Neural cell (in vitro differentiated cells): ENCODE measurements around the gene IGF2BP3. TPM values are rescaled to one million over a fixed set of nuclear protein-coding genes. Genes with fewer than 3 reads are reported as not detected.

Experiments
- H2AFZ ChIP-seq: fragments of 200-600, 300-800 bp; sonication (generic), shearing (Covaris generic); 2 replicates; pipeline ENCODE4 v1.6.0; 2014; ENCODE audit warnings: low read depth, mild to moderate bottlenecking, antibody characterized with exemption, low read length, moderate library complexity
- H3F3A ChIP-seq: fragments of 200-600 bp; shearing (Covaris generic); 2 replicates; pipeline ENCODE4 v1.6.1; 2016; ENCODE audit warnings: mild to moderate bottlenecking, moderate library complexity, mixed read lengths, antibody characterized with exemption, low read length; ENCODE audit not compliant: insufficient read depth, poor library complexity, severe bottlenecking
- H3K27ac ChIP-seq: fragments of 200-600, 300-800 bp; sonication (generic), shearing (Covaris generic); 2 replicates; pipeline ENCODE4 v1.5.1; 2014; ENCODE audit warnings: mild to moderate bottlenecking, low read length, moderate library complexity
- H3K27me3 ChIP-seq: fragments of 300-800, 200-600 bp; sonication (generic), shearing (Covaris generic); 2 replicates; pipeline ENCODE4 v1.6.0; 2014; ENCODE audit warnings: mild to moderate bottlenecking, low read depth, low read length, moderate library complexity; ENCODE audit not compliant: insufficient read depth
- H3K36me3 ChIP-seq: fragments of 300-800, 200-600 bp; sonication (generic), shearing (Covaris generic); 2 replicates; pipeline ENCODE4 v1.5.1; 2014; ENCODE audit warnings: mild to moderate bottlenecking, antibody characterized with exemption, low read length, moderate library complexity; ENCODE audit not compliant: insufficient read depth
- H3K4me2 ChIP-seq: fragments of 300-800, 200-600 bp; sonication (generic), shearing (Covaris generic); 2 replicates; pipeline ENCODE4 v1.6.0; 2014; ENCODE audit warnings: mild to moderate bottlenecking, low read length
- H3K4me3 ChIP-seq: fragments of 300-800, 200-600 bp; sonication (generic), shearing (Covaris generic); 2 replicates; pipeline ENCODE4 v1.5.1; 2014; ENCODE audit warnings: mild to moderate bottlenecking, low read length, moderate library complexity
- H3K79me2 ChIP-seq: fragments of 200-600 bp; shearing (Covaris generic); replicated peaks from 2 replicates; pipeline ENCODE4 v1.6.0; 2014; ENCODE audit warnings: mild to moderate bottlenecking, low read length, moderate library complexity; ENCODE audit not compliant: insufficient read depth
- H3K9ac ChIP-seq: fragments of 300-800, 200-600 bp; sonication (generic), shearing (Covaris generic); 2 replicates; pipeline ENCODE4 v1.6.1; 2016; ENCODE audit warnings: mild to moderate bottlenecking, low read length, mixed read lengths
- H3K9me2 ChIP-seq: fragments of 200-600 bp; shearing (Covaris generic); 2 replicates; pipeline ENCODE4 v1.6.1; 2016; ENCODE audit warnings: mild to moderate bottlenecking, low read length, mixed read lengths; ENCODE audit not compliant: insufficient read depth
- H3K9me3 ChIP-seq: fragments of 200-600, 300-800 bp; sonication (generic), shearing (Covaris generic); 2 replicates; pipeline ENCODE4 v1.6.1; 2016; ENCODE audit warnings: mild to moderate bottlenecking, mixed run types, low read length, moderate library complexity, mixed read lengths
- H4K20me1 ChIP-seq: fragments of 200-600 bp; shearing (Covaris generic); 2 replicates; pipeline ENCODE4 v1.6.1; 2016; ENCODE audit warnings: mild to moderate bottlenecking, mixed run types; ENCODE audit not compliant: insufficient read depth
- CTCF ChIP-seq: fragments of 450-650 bp; IDR thresholded peaks from 2 replicates; pipeline ENCODE4 v1.5.1; 2014; ENCODE audit warnings: antibody characterized with exemption, mild to moderate bottlenecking, moderate library complexity; ENCODE audit not compliant: poor library complexity, severe bottlenecking
- EP300 ChIP-seq: fragments of 450-650 bp; conservative IDR thresholded peaks from 2 replicates; pipeline ENCODE4 v1.6.1; 2014; ENCODE audit warnings: antibody characterized with exemption, mild to moderate bottlenecking, moderate library complexity; ENCODE audit not compliant: poor library complexity, severe bottlenecking
- EZH2 ChIP-seq: fragments of 200-600, 300-800 bp; shearing (Covaris generic), sonication (generic); IDR thresholded peaks from 2 replicates; pipeline ENCODE4 v1.6.1; 2014; ENCODE audit warnings: antibody characterized with exemption, low read length, borderline replicate concordance, mild to moderate bottlenecking; ENCODE audit not compliant: insufficient read depth, poor library complexity, severe bottlenecking
- MXI1 ChIP-seq: fragments of 450-650 bp; conservative IDR thresholded peaks from 2 replicates; pipeline ENCODE4 v1.6.1; 2014; ENCODE audit warnings: antibody characterized with exemption, mild to moderate bottlenecking; ENCODE audit not compliant: poor library complexity, severe bottlenecking
- RAD21 ChIP-seq: fragments of 450-650 bp; conservative IDR thresholded peaks from 2 replicates; pipeline ENCODE4 v1.6.1; 2014; ENCODE audit warnings: antibody characterized with exemption, mild to moderate bottlenecking, moderate library complexity
- polyA plus RNA-seq: library from polyadenylated mRNA; depleted of rRNA; stranded (reverse); fragments of >200 nt; gene quantifications from 2 replicates; pipeline ENCODE4 v1.2.3, GENCODE V29; 2014
- TF ChIP-seq, protein P1 (sequence below): IDR thresholded peaks from 2 replicates; pipeline ENCODE4 v1.6.1; 2012; ENCODE audit warnings: borderline replicate concordance

IGF2BP3 gene
- polyA plus RNA-seq, 1 donor from 2014 or later: 29.6 TPM

- no peak overlapping the region for H3K27ac ChIP-seq
- H3K4me2 ChIP-seq: no peak overlapping the region
- no peaks in the 10 kb centered on the region for H3K27me3 ChIP-seq
- H3K9me3 ChIP-seq: no peaks in the 10 kb centered on the region
- H2AFZ ChIP-seq: no peak overlapping the region
- peaks cover 79% of the 10 kb centered on the region for H3K79me2 ChIP-seq
- no peaks in the 10 kb centered on the region for H4K20me1 ChIP-seq
- no peak overlapping the region for H3K4me3 ChIP-seq
- no peak for TF ChIP-seq RAD21
- TF ChIP-seq EZH2: no peak
- TF ChIP-seq, protein P1, sequence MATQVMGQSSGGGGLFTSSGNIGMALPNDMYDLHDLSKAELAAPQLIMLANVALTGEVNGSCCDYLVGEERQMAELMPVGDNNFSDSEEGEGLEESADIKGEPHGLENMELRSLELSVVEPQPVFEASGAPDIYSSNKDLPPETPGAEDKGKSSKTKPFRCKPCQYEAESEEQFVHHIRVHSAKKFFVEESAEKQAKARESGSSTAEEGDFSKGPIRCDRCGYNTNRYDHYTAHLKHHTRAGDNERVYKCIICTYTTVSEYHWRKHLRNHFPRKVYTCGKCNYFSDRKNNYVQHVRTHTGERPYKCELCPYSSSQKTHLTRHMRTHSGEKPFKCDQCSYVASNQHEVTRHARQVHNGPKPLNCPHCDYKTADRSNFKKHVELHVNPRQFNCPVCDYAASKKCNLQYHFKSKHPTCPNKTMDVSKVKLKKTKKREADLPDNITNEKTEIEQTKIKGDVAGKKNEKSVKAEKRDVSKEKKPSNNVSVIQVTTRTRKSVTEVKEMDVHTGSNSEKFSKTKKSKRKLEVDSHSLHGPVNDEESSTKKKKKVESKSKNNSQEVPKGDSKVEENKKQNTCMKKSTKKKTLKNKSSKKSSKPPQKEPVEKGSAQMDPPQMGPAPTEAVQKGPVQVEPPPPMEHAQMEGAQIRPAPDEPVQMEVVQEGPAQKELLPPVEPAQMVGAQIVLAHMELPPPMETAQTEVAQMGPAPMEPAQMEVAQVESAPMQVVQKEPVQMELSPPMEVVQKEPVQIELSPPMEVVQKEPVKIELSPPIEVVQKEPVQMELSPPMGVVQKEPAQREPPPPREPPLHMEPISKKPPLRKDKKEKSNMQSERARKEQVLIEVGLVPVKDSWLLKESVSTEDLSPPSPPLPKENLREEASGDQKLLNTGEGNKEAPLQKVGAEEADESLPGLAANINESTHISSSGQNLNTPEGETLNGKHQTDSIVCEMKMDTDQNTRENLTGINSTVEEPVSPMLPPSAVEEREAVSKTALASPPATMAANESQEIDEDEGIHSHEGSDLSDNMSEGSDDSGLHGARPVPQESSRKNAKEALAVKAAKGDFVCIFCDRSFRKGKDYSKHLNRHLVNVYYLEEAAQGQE: no peak
- no peak overlapping the region for H3K9ac ChIP-seq
- H3K9me2 ChIP-seq: no peaks in the 10 kb centered on the region
- H3K36me3 ChIP-seq: no peaks in the 10 kb centered on the region
- no peaks in the 10 kb centered on the region for H3F3A ChIP-seq
Measured at GRCh38 chr7:23438171-23438570, 32.1 kb downstream of the IGF2BP3 start.

GRCh38 chr7:23434147-23434917 is 36.0 kb downstream of the IGF2BP3 start:
- Histone ChIP-seq H3K9me2 (no peaks in the 10 kb centered on the region), H3K4me2 (no peak overlapping the region), H2AFZ (no peak overlapping the region), H3K27me3 (no peaks in the 10 kb centered on the region), H3F3A (no peaks in the 10 kb centered on the region), H3K4me3 (no peak overlapping the region), H4K20me1 (no peaks in the 10 kb centered on the region), H3K79me2 (peaks cover 85% of the 10 kb centered on the region), H3K9ac (no peak overlapping the region), H3K9me3 (no peaks in the 10 kb centered on the region), H3K27ac (no peak overlapping the region), H3K36me3 (no peaks in the 10 kb centered on the region)
- no peak for TF ChIP-seq RAD21
- TF ChIP-seq, protein P1: no peak
- TF ChIP-seq CTCF: no peak
- TF ChIP-seq MXI1: no peak
- TF ChIP-seq EP300: no peak
- TF ChIP-seq EZH2: no peak
